GM12891 (cell line): Measurements from ENCODE around the gene NKX6-2.

Source experiments
- POLR2A ChIP-seq: IDR thresholded peaks from 2 replicates; pipeline ENCODE4 v1.6.1; 2011; ENCODE audit warnings: low read depth, low read length, control low read depth
- TAF1 ChIP-seq: IDR thresholded peaks from 2 replicates; pipeline ENCODE4 v1.6.1; 2011; ENCODE audit warnings: low read depth, low read length, control low read depth

GRCh38 chr10:132793213-132793612, 7.3 kb upstream of the NKX6-2 start:
- TF ChIP-seq TAF1 (no peak), POLR2A (no peak)
